Testis (tissue), 2 donors: Measurements from ENCODE around the gene NPHP4.

ENCODE experiments used
- POLR2A ChIP-seq: fragments of 450-650 bp; IDR thresholded peaks from one replicate; pipeline ENCODE4 v1.6.1; 2017; ENCODE audit warnings: antibody characterized with exemption, mild to moderate bottlenecking, moderate library complexity
- TF ChIP-seq, protein P1 (sequence below), 3 experiments: fragments of 450-650 bp in 2 of 3; fragments of 200-600 bp in 1 of 3; sonication (generic) in 1 of 3; IDR thresholded peaks; one replicate each; pipeline ENCODE4 v1.5.1; 2016 to 2019; ENCODE audit warnings: antibody characterized with exemption in 3 of 3, mild to moderate bottlenecking in 2 of 3, moderate library complexity in 1 of 3

DNA sequence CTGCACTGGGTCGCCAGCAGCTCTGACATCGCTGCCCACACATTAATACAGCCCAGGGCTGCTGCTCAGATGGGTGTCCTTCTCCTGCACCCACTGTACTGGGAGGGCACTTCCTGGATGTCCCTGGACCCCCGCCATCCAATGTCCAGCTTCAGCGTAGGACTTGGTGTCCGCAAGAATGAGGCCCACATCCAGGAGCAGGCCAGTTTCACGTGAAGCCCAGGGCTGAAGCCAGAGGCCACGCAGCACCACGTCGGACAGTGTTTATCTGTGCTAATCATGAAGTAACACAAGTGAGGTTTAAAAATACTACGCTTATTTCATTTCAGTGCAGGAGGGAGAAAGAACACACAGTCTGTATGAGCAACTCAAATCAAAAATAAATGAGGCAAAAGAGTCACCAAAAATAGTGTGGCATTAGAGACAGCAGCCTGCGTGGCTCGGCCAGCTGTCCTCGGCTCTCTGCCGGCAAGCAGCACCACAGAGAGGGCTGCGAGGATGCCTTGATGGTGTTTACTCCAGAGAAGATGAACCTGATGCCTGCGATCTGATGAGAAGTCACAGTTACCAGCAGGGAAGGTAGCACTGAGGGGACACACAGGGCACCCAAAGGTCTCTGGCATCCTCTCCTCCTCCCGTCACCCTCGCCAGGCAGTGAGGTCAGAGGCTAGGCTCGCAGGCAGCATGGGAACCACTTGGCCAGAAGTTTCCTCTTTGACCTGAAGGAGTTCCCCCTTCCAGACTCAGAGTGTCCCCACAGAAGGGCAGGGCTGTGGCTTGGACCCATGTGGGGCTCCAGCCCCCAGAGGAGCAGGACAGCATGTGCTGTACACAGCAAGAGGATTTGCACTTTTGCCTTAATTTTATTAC lies 22.1 kb upstream of the NPHP4 start:
- TF ChIP-seq, protein P1, sequence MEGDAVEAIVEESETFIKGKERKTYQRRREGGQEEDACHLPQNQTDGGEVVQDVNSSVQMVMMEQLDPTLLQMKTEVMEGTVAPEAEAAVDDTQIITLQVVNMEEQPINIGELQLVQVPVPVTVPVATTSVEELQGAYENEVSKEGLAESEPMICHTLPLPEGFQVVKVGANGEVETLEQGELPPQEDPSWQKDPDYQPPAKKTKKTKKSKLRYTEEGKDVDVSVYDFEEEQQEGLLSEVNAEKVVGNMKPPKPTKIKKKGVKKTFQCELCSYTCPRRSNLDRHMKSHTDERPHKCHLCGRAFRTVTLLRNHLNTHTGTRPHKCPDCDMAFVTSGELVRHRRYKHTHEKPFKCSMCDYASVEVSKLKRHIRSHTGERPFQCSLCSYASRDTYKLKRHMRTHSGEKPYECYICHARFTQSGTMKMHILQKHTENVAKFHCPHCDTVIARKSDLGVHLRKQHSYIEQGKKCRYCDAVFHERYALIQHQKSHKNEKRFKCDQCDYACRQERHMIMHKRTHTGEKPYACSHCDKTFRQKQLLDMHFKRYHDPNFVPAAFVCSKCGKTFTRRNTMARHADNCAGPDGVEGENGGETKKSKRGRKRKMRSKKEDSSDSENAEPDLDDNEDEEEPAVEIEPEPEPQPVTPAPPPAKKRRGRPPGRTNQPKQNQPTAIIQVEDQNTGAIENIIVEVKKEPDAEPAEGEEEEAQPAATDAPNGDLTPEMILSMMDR (IDR thresholded peaks at IDR 0.05), result no peak
- no peak for TF ChIP-seq POLR2A
